Activated gamma-delta T cell treated with anti-CD3 and anti-CD28 coated beads, Interleukin-2, amount 50 U/mL, for 16 hours (primary cell): ENCODE measurements around the gene DOK1.

Experiments
- DNase-seq: peaks from one replicate; pipeline ENCODE4 v3.0.0-alpha.2; 2020; ENCODE audit warnings: low read depth

The DOK1 gene

DNA sequence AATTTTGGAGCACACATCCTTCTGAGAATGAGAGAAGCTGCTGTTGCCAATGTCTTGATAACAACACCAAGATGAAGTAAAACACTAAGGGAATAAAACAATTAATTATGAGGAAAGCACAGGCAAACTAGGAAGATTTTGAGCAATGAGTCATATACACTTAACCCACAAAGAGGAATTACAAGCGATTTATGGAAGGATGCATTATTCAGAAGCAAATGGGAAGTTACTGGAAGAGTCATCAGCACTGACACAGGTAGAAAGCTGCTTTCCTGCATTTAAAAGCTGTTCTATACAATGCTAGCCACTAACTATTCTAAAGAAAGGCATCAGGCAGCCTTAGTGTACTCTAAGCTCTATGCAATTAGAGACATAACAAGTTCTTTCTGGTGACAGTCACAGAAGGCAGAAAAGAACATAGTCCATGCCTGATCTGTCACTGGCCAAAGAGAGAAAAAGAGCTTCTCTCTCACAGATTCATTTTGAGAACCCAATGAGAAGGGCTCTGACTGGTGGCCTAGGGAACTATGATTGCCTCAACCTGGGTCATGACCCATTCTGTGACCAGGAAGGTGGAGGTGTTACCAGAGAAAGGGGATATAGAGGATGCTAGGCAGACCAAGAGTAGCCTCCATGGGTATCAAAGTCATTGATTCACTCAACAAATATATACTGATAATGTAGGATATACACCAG is 48.2 kb downstream of the DOK1 start:
- DNase-seq, result no peak

DNA sequence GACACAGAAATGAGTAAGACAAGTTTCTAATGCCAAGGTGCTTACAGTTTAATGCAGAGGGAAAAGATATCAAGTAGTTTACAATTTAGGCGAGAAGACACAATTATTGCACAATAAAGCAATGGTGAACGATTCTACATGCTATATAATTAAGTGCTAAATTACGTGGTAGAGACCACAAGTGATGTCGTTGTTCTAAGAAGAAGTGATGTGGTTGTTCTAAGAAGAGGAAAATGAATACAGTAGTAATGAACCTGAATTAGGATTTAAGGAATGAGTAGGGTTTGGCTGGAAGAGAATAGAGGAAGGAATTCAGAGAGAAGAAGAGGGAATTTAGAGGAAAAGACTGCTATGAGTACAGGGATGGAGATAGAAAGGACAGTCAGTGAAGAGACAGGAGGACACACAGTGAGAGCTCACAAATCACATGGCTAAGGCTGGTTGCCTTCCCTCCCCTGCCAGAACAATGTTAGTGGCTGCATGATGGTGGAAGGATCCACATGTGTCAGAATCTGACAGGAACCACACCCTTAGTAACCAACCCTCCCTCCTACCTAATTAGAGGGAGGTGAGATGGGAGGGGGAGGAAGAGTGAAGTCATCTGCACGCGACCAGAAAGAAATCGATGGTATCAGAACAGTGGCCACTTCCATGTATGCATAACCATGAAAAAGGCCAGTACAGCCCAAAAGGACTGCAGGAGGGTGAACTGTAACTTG is 48.9 kb downstream of the DOK1 start:
- DNase-seq, result no peak

DNA sequence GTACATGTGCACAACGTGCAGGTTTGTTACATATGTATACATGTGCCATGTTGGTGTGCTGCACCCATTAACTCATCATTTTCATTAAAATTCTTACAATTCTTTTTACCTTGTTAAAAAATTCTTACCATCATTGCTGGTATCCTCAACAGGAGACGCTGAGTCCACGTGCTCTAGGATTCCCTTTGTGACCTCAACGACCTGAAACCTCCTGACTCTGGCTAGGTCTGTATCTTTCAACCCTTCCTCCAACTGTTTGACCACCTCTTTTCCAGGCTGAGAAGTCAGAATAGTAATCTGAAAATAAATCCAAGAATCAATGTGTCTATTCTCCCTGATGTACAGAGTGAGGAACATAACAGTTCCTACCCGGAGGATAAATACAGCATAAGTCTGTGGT is 52.4 kb downstream of the DOK1 start:
- DNase-seq, result no peak
